Stimulated activated naive CD8-positive, alpha-beta T cell treated with anti-CD3 and anti-CD28 coated beads, Interleukin-15, amount 100 ng/mL, for 72 hours (primary cell): ENCODE data around the gene SNCAIP.
A peak's percentile ranks its signal among the peaks of the same experiment; 100 is the strongest.

Source experiments
- ATAC-seq: fragments of 150-1000 bp; cut with Tn5 transposase; 2 replicates; pipeline ENCODE4 v1.10.0; 2021; ENCODE audit warnings: mild to moderate bottlenecking, moderate library complexity
- DNase-seq, 2 donors: peaks; one replicate each; pipeline ENCODE4 v3.0.0; 2021 to 2022
- H3K27ac Mint-ChIP-seq, 2 donors: one replicate each; pipeline ENCODE4 v1.8.0; 2022; ENCODE audit warnings: mild to moderate bottlenecking in 2 of 2, mixed read lengths in 2 of 2, moderate library complexity in 2 of 2
- H3K27me3 Mint-ChIP-seq: one replicate; pipeline ENCODE4 v1.8.0; 2022; ENCODE audit warnings: mixed read lengths
- H3K4me1 Mint-ChIP-seq: one replicate; pipeline ENCODE4 v1.8.0; 2022; ENCODE audit warnings: mild to moderate bottlenecking, mixed read lengths
- H3K4me3 Mint-ChIP-seq, 2 donors: one replicate each; pipeline ENCODE4 v1.8.0; 2022; ENCODE audit warnings: mild to moderate bottlenecking in 2 of 2, mixed read lengths in 2 of 2, moderate library complexity in 1 of 2
- H3K9me3 Mint-ChIP-seq, 2 donors: one replicate each; pipeline ENCODE4 v1.8.0; 2022; ENCODE audit warnings: mixed read lengths in 2 of 2

The SNCAIP gene

GRCh38 chr5:122304471-122305215 is 7.4 kb upstream of the SNCAIP start:
- no peak for ATAC-seq
- Mint-ChIP-seq H3K27ac (no peak overlapping the region), H3K4me1 (no peaks in the 10 kb centered on the region), H3K4me3 (no peak overlapping the region), H3K9me3 (peaks cover 0 to 5% of the 10 kb centered on the region in 2 donors), H3K27me3 (peaks cover 5% of the 10 kb centered on the region)
- DNase-seq, result no peak

DNA sequence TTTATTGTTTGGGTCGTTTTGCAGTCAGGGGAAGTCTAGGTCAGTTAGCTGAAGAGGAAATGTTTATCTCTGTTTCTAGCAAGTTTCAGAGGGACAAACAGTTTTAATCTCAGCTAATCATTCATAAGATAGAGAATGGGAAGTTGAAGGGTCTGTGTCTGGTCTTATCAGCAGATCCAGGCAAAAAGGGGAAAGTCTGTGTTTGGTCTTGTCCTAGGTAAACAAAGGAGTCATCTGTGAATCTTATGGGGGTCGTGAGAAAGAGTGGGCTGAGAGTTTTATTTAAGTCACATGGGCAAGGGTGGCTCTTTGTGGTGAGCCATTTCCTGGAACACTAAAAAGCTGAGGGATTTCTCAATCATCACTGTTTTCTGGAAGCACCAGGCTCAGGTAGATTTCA is 5.6 kb upstream of the SNCAIP start:
- Mint-ChIP-seq H3K27me3 (peaks cover 24% of the 10 kb centered on the region), H3K4me1 (no peaks in the 10 kb centered on the region), H3K27ac (no peak overlapping the region), H3K9me3 (peaks cover 0 to 5% of the 10 kb centered on the region in 2 donors), H3K4me3 (no peak overlapping the region)
- DNase-seq (no peak), ATAC-seq (no peak)

DNA sequence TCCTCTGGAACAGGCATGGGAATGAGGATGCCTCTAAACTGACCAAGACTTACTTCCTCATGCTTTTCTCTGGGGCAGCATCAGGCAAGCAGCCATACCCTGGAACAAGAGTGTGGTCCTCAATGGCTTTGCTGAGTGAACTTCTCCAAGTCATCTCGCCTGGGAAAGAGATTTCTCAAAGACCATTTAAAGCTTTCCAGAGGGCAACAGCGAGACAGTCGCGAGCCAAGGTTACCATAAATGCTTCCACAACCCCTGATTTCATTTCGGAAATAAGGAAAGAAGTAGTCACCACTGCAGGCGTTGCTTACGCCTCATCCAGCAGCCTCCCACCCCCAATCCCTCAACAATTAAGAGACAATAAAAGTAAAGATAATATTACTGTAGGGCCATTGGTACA is 1.1 kb upstream of the SNCAIP start:
- peaks cover 9% of the 10 kb centered on the region for H3K4me1 Mint-ChIP-seq
- H3K27ac Mint-ChIP-seq, result no peak overlapping the region
- DNase-seq (no peak), ATAC-seq (no peak)
- H3K4me3 Mint-ChIP-seq, result no peak overlapping the region
- peaks cover 50% of the 10 kb centered on the region for H3K27me3 Mint-ChIP-seq
- H3K9me3 Mint-ChIP-seq, result peaks cover 0 to 5% of the 10 kb centered on the region in 2 donors

DNA sequence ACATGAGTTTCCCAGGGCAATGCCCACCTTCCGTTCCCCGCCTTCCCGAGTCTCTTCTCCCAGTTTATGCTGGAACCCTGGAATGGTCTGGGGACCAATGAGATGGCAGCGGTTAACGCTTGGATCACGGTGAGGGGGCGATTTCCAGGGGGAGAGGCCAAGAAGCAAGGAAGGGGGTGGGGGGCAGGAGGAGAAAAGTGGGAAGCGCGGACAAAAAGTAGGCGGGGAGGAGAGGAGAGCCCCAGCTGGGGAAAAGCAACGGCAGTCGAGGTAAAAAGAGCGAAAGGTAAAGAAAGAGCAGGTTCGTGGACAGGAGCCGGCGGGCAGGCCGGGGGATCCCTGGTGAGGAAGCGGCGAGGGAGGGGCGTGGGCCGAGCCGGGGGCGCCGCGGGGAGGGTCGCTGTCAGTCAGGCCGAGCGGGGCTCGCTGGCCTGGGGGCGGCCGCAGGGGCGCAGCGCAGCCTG is 508 bp upstream of the SNCAIP start:
- Mint-ChIP-seq H3K27me3 (peaks cover 50% of the 10 kb centered on the region), H3K27ac (no peak overlapping the region), H3K4me1 (peaks cover 9% of the 10 kb centered on the region), H3K9me3 (no peaks in the 10 kb centered on the region), H3K4me3 (peak overlapping the region; percentile 9 to 52)
- DNase-seq, result no peak
- peak; percentile 48 for ATAC-seq

DNA sequence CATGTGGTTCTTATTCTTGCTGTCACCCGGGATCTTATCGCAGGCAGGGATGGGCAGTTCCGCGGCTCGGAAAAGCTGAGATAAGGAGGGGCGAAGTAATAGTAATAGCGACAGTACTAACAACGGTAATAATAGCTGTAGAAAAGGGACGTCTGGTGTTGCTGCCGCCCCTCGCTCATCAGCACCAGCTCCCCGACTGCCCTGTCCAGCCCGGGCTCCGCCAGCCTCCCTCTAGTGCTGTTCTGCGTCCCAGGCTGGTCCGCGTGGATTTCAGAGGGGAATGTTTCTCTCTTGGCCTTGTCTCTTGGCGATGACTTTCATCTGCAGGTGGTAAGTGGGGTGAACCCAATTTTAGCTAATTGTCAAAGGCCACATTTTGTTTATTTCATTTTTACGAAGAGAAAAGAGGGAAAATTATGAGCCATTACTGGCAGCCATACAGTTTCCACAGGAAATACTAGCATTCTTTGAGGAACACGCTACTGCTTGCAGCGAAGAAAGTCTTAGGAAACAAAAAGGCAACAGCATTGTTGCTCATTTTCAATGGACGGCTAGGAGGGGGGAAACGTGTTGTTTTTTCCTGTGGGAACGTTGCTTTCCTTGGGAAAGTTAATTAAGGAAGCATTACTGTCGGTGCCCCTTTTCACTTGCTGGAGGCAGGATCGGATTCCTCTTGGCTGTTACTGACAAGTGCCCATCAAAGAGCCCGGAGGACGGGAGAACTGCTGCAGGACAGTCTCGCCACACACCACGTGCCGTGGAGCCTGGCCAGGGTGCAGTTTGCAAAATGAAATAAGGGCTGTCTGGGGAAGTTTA is 762 bp downstream of the SNCAIP start:
- H3K4me1 Mint-ChIP-seq, result peaks cover 9% of the 10 kb centered on the region
- DNase-seq (no peak), ATAC-seq (peak; percentile 31)
- no peak overlapping the region for H3K27ac Mint-ChIP-seq
- no peaks in the 10 kb centered on the region for H3K9me3 Mint-ChIP-seq
- H3K4me3 Mint-ChIP-seq, result peak overlapping the region; percentile 35 to 45
- peaks cover 50% of the 10 kb centered on the region for H3K27me3 Mint-ChIP-seq

GRCh38 chr5:122314036-122314435 is 2.0 kb downstream of the SNCAIP start:
- ATAC-seq, result no peak
- H3K27me3 Mint-ChIP-seq, result peaks cover 50% of the 10 kb centered on the region
- no peak for DNase-seq
- H3K4me1 Mint-ChIP-seq, result peaks cover 9% of the 10 kb centered on the region
- H3K27ac Mint-ChIP-seq, result no peak overlapping the region
- H3K4me3 Mint-ChIP-seq, result no peak overlapping the region
- H3K9me3 Mint-ChIP-seq, result no peaks in the 10 kb centered on the region

DNA sequence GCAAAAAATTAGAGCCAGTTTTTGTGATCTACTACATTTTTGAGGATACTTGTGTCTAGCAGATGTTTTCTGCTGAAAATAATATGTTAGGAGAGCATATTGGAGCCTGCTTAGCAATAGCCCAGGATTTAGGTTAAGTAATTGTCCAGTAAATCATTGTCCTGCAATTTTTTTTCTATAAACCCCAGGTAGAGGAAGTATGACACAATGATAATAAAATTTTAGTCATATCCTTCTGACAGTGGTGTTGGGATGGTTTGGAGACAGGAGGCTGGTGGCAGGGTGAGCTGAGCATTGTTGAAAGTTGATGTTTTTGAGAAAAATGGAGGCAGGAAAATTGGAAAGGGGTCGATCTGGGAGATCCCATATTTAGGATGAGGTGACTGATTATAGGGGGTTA is 3.5 kb downstream of the SNCAIP start:
- DNase-seq, result no peak
- peaks cover 9% of the 10 kb centered on the region for H3K4me1 Mint-ChIP-seq
- no peaks in the 10 kb centered on the region for H3K9me3 Mint-ChIP-seq
- H3K4me3 Mint-ChIP-seq, result no peak overlapping the region
- peaks cover 35% of the 10 kb centered on the region for H3K27me3 Mint-ChIP-seq
- no peak for ATAC-seq
- H3K27ac Mint-ChIP-seq, result no peak overlapping the region

DNA sequence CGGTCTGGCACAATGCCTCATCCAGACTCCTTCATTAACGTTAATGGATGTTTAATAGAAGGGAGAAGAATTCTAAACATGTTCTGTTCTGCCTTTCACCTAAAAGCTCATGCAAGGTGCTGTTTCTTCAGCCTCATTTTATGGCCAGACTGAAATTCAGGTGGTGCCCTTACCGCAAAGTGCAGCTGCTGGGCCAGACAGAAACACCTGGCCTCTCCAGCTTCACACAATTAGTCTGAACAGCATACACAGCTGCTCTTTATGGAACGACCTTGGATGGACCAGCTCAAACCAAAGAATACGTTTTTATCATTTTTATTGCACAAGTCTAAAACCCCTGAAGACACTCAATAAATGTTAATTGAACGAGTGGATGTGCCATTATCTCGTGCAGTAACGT is 4.6 kb downstream of the SNCAIP start:
- DNase-seq, result no peak
- peaks cover 24% of the 10 kb centered on the region for H3K27me3 Mint-ChIP-seq
- H3K4me3 Mint-ChIP-seq, result no peak overlapping the region
- peaks cover 9% of the 10 kb centered on the region for H3K4me1 Mint-ChIP-seq
- H3K27ac Mint-ChIP-seq, result no peak overlapping the region
- H3K9me3 Mint-ChIP-seq, result no peaks in the 10 kb centered on the region
- ATAC-seq, result no peak

GRCh38 chr5:122319897-122320296 is 7.9 kb downstream of the SNCAIP start:
- no peak overlapping the region for H3K4me3 Mint-ChIP-seq
- H3K9me3 Mint-ChIP-seq, result no peaks in the 10 kb centered on the region
- H3K4me1 Mint-ChIP-seq, result no peaks in the 10 kb centered on the region
- ATAC-seq (no peak), DNase-seq (no peak)
- H3K27me3 Mint-ChIP-seq, result no peaks in the 10 kb centered on the region
- H3K27ac Mint-ChIP-seq, result no peak overlapping the region

DNA sequence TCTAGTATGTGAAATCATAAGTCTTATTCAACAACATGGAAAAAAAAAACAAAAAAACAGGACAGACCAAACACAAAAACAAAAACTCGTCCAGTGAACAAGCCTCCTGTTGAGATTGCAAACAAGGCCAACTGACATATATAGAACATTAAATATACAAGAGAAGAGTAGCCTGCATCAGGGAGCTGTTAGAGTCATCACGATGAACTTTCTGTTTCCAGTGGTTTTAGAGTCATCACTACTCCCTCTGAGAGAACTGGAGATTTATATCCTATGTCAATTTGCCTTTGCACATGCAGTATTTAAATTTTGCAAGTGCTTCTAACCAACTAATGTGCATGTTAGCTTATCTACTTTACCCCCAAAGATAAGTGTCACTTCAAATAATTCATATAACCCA is 9.9 kb downstream of the SNCAIP start:
- Mint-ChIP-seq H3K9me3 (no peaks in the 10 kb centered on the region), H3K27me3 (no peaks in the 10 kb centered on the region), H3K4me1 (no peaks in the 10 kb centered on the region), H3K4me3 (no peak overlapping the region), H3K27ac (no peak overlapping the region)
- ATAC-seq (no peak), DNase-seq (no peak)

- ATAC-seq, result no peak
- Mint-ChIP-seq H3K27ac (no peak overlapping the region), H3K4me3 (no peak overlapping the region), H3K4me1 (no peaks in the 10 kb centered on the region), H3K27me3 (no peaks in the 10 kb centered on the region), H3K9me3 (no peaks in the 10 kb centered on the region)
- no peak for DNase-seq
These were observed 10.9 kb downstream of the SNCAIP start for GRCh38 chr5:122322801-122323548.

DNA sequence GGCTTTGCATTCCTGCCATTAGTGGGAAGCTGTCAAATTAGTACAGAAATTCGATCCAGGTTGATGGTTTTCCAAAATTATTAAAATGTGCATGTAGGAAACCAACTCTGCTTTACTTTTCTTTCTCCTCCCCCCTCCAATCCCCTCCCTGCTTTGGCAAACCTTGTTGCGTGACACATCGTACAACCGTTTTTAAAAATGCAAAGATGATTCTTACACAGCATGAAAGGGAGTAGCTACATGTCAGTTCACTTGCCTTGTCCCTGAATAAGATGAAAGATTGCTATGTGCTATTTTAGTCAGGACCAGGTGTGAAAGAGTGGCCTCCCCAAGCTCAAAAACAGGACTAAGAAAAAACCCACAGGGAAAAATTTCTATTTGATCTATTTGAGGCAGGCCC is 11.7 kb downstream of the SNCAIP start:
- Mint-ChIP-seq H3K9me3 (no peaks in the 10 kb centered on the region), H3K4me3 (no peak overlapping the region), H3K27ac (no peak overlapping the region), H3K27me3 (no peaks in the 10 kb centered on the region), H3K4me1 (no peaks in the 10 kb centered on the region)
- ATAC-seq (no peak), DNase-seq (no peak)

DNA sequence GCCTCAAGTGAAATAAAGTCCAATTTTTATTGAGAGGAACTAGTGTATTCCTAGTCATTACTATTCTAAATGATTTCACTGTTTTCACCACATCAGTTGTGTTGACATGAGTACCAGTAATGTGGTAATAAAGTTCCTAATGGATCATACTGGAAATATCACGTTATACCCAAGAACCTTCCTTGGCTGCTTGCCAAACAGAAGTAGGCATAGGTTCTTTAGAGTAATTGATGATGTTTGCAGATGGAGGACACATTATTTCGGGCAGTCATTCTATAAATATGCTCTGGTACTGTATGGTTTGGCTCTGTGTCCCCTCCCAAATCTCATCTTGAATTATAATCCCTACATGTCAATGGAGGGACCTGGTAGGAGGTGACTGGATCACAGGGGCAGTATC is 15.1 kb downstream of the SNCAIP start:
- Mint-ChIP-seq H3K4me1 (no peaks in the 10 kb centered on the region), H3K27ac (no peak overlapping the region), H3K4me3 (no peak overlapping the region), H3K27me3 (no peaks in the 10 kb centered on the region), H3K9me3 (no peaks in the 10 kb centered on the region)
- DNase-seq (no peak), ATAC-seq (no peak)

- ATAC-seq, result no peak
- Mint-ChIP-seq H3K4me1 (no peaks in the 10 kb centered on the region), H3K4me3 (no peak overlapping the region), H3K9me3 (no peaks in the 10 kb centered on the region), H3K27me3 (no peaks in the 10 kb centered on the region), H3K27ac (no peak overlapping the region)
- DNase-seq, result no peak
These were observed 18.8 kb downstream of the SNCAIP start for GRCh38 chr5:122330881-122331280.

- Mint-ChIP-seq H3K4me3 (no peak overlapping the region), H3K27ac (no peak overlapping the region), H3K9me3 (no peaks in the 10 kb centered on the region), H3K4me1 (no peaks in the 10 kb centered on the region), H3K27me3 (no peaks in the 10 kb centered on the region)
- DNase-seq (no peak), ATAC-seq (no peak)
These were observed 20.8 kb downstream of the SNCAIP start for GRCh38 chr5:122332599-122333555.
